Thoracic aorta (tissue), 2 donors: ENCODE data around the gene KIAA1671. TPM values are rescaled to one million over a fixed set of nuclear protein-coding genes. Genes with fewer than 3 reads are reported as not detected.

ENCODE experiments used
- ATAC-seq: fragments of 150-250 bp; one replicate; pipeline ENCODE4 v1.8.0; 2017; ENCODE audit warnings: low read depth; ENCODE audit not compliant: insufficient number of reproducible peaks, low FRiP score
- DNase-seq: peaks from one replicate; pipeline ENCODE4 v3.0.0-alpha.2; 2020; ENCODE audit warnings: low spot score
- H3K27ac ChIP-seq, 2 donors: fragments of 200-600 bp; sonication (generic); 1 replicate in 1 of 2; 2 replicates in 1 of 2; pipeline ENCODE4 v1.5.1; 2016; ENCODE audit warnings: mild to moderate bottlenecking in 2 of 2, moderate library complexity in 2 of 2
- H3K27me3 ChIP-seq: fragments of 200-600 bp; sonication (generic); replicated peaks from 2 replicates; pipeline ENCODE4 v1.6.0; 2016; ENCODE audit warnings: mild to moderate bottlenecking; ENCODE audit not compliant: insufficient read depth
- H3K36me3 ChIP-seq: fragments of 200-600 bp; sonication (generic); one replicate; pipeline ENCODE4 v1.5.1; 2016
- H3K4me1 ChIP-seq, 2 donors: fragments of 200-600 bp; sonication (generic); 1 replicate in 1 of 2; 2 replicates in 1 of 2; pipeline versions ENCODE4 v1.5.1 to v1.6.0; 2016; ENCODE audit warnings: low read depth in 2 of 2, mild to moderate bottlenecking in 1 of 2; ENCODE audit not compliant: control insufficient read depth in 1 of 2
- H3K4me3 ChIP-seq: fragments of 200-600 bp; sonication (generic); 2 replicates; pipeline ENCODE4 v1.5.1; 2016; ENCODE audit warnings: mild to moderate bottlenecking
- H3K9me3 ChIP-seq: fragments of 200-600 bp; sonication (generic); 2 replicates; pipeline ENCODE4 v1.5.1; 2016
- CTCF ChIP-seq: fragments of 200-600 bp; sonication (generic); IDR thresholded peaks from one replicate; pipeline ENCODE4 v1.5.1; 2019; ENCODE audit warnings: antibody characterized with exemption
- total RNA-seq, 2 donors: library from RNA; depleted of rRNA; stranded (reverse); fragments of >200 nt; gene quantifications; one replicate each; pipeline versions ENCODE4 v1.1.0 to v1.2.3, GENCODE V29; 2016

The KIAA1671 gene
- total RNA-seq, 2 donors from 2014 or later = 57.8 to 86.8 TPM

- Histone ChIP-seq H3K4me3 (peak overlapping the region; percentile 80), H3K27ac (peak overlapping the region in 1 of 2 donors; percentile 2), H3K9me3 (no peaks in the 10 kb centered on the region), H3K4me1 (peaks cover 2 to 28% of the 10 kb centered on the region in 2 donors), H3K36me3 (no peaks in the 10 kb centered on the region), H3K27me3 (no peaks in the 10 kb centered on the region)
- ATAC-seq = no peak
- no peak for DNase-seq
- TF ChIP-seq CTCF = no peak
Observed at GRCh38 chr22:24953384-24954113, 1.0 kb downstream of the KIAA1671 start.

DNA sequence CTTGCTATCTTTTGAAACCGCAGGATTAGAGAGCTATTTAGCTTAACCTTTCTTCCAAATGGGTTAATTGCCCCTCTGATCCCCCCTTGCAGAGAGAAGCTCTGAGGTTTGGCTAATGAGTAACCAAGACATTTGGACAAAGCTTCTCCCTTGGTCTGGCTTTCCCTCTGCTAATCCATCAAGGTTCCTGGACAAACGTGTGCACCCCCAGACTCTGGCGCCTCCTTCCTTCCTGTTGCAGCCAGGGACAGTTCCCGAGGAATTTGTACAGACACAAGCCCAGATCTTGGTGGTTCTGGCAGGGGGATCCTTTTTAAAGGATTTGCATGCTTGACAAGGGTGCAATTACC lies 1.6 kb downstream of the KIAA1671 start:
- Histone ChIP-seq H3K27ac (no peak overlapping the region), H3K27me3 (no peaks in the 10 kb centered on the region), H3K36me3 (no peaks in the 10 kb centered on the region), H3K9me3 (no peaks in the 10 kb centered on the region), H3K4me1 (peaks cover 2 to 28% of the 10 kb centered on the region in 2 donors), H3K4me3 (peak overlapping the region; percentile 80)
- DNase-seq = no peak
- TF ChIP-seq CTCF = no peak
- no peak for ATAC-seq

GRCh38 chr22:24954856-24955255 lies 2.3 kb downstream of the KIAA1671 start:
- H3K9me3 ChIP-seq = no peaks in the 10 kb centered on the region
- peaks cover 2 to 28% of the 10 kb centered on the region in 2 donors for H3K4me1 ChIP-seq
- H3K27ac ChIP-seq = no peak overlapping the region
- no peak for DNase-seq
- no peak for TF ChIP-seq CTCF
- no peak overlapping the region for H3K4me3 ChIP-seq
- no peak for ATAC-seq
- H3K36me3 ChIP-seq = no peaks in the 10 kb centered on the region
- no peaks in the 10 kb centered on the region for H3K27me3 ChIP-seq

DNA sequence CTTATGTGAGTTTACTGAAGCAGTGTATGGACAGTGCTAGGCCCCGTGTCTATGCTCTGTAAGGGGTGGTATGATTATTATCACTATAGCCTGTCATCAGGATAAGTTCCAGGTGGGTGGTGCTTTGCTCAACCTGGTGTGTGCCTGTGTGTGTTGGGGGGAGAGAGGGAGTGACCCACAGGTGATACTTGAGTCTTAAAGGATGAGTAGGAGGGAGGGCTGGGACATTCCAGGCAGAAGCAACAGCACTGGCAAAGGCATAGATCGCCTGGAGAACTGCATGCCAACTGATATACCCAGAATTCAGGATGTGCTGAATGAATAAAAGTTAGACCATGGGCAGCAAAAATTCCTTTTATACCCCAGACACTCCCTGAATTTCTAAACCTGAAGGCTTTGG lies 4.5 kb downstream of the KIAA1671 start:
- Histone ChIP-seq H3K27ac (no peak overlapping the region), H3K9me3 (no peaks in the 10 kb centered on the region), H3K4me3 (no peak overlapping the region), H3K36me3 (no peaks in the 10 kb centered on the region), H3K27me3 (no peaks in the 10 kb centered on the region), H3K4me1 (peaks cover 0 to 15% of the 10 kb centered on the region in 2 donors)
- no peak for ATAC-seq
- no peak for DNase-seq
- TF ChIP-seq CTCF = no peak

DNA sequence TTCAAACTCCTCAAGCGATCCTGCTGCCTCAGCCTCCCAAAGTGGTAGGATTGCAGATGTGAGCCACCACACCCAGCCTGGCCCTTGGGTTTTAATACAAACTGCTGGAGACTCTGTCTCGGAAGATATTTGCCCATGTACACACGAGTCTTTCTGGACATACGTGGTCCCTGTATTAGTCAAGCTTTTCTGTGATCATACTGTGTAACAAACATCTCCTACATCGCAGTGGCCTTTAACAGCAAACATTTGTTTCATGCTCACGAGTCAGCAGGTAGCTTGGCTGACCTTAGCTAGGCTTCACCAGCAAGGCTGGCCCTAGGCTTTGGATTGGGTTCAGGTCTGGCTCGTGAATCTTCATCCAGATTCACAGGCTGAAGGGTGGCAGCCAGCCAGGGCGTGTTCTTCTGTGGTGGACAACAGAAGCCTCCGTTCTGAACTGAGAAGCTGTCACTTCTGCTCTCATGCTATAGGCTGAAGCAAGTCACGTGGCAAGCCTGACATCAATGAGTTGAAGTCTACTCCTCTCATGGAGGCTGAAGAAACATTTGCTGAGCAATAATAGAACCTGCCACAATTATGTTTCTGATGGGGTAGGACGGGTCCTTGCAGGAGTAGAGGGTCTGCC lies 8.8 kb downstream of the KIAA1671 start:
- no peak for DNase-seq
- no peak for TF ChIP-seq CTCF
- H3K4me3 ChIP-seq = no peak overlapping the region
- H3K27me3 ChIP-seq = no peaks in the 10 kb centered on the region
- no peak for ATAC-seq
- H3K9me3 ChIP-seq = no peaks in the 10 kb centered on the region
- H3K4me1 ChIP-seq = no peaks in the 10 kb centered on the region
- no peak overlapping the region for H3K27ac ChIP-seq
- H3K36me3 ChIP-seq = no peaks in the 10 kb centered on the region
